Measurements from ENCODE around the gene IMMP2L.

The IMMP2L gene

DNA sequence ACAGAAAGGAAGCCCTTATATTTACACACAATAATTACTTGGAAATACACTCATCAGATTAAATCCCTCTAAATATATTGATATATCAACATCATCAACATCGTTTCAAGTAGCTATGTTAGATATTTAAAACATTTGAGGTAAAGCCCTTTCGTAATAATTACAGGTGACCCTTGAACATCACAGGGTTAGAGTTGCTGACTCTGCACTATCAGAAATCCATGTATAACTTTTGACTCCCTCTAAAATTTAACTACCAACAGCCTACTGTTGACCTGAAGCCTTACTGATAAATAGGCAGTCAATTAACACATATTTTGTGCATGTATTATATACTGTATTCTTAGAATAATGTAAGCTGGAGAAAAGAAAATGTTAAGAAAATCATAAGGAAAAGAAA is 505.9 kb downstream of the IMMP2L start:
- TF ChIP-seq, protein P1, sequence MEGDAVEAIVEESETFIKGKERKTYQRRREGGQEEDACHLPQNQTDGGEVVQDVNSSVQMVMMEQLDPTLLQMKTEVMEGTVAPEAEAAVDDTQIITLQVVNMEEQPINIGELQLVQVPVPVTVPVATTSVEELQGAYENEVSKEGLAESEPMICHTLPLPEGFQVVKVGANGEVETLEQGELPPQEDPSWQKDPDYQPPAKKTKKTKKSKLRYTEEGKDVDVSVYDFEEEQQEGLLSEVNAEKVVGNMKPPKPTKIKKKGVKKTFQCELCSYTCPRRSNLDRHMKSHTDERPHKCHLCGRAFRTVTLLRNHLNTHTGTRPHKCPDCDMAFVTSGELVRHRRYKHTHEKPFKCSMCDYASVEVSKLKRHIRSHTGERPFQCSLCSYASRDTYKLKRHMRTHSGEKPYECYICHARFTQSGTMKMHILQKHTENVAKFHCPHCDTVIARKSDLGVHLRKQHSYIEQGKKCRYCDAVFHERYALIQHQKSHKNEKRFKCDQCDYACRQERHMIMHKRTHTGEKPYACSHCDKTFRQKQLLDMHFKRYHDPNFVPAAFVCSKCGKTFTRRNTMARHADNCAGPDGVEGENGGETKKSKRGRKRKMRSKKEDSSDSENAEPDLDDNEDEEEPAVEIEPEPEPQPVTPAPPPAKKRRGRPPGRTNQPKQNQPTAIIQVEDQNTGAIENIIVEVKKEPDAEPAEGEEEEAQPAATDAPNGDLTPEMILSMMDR (IDR thresholded peaks at IDR 0.05) = no peak

DNA sequence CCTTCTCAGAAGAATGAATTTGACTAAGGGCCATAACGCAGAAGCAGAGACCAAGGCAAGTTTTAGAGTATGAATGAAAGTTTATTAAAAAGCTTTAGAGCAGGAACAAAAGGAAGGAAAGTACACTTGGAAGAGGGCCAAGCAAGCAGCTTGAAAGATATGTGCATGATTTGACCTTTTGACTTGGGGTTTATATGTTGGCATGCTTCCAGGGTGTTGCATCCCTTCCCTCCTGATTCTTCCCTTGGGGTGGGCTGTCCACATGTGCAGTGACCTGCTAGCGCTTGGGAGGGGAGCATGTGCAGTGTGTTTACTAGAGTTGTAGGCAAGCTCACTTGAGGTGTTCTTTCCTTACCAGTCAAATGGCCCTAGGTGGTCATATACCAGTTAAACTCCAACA is 509.3 kb downstream of the IMMP2L start:
- TF ChIP-seq, protein P1 (IDR thresholded peaks at IDR 0.05) = no peak

DNA sequence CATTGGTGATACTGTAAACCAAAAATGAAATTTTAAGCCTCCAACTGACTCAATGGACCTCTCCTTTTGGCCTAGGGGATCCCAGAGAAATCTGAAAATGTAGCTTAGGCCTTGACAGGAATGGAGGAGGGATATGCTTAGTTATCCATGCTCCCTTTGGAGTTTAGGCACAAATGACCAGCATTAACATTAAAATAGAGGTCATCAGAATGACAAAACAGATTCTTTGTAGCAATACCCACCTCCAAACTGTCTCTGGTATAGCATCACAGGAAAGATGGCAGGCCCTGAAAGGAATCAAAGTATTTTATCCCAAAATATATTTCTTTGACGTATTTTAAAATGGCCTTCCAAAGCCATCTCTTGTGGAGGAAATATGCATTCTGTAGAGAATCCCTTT is 510.5 kb downstream of the IMMP2L start:
- TF ChIP-seq, protein P1 (IDR thresholded peaks at IDR 0.05) = no peak

DNA sequence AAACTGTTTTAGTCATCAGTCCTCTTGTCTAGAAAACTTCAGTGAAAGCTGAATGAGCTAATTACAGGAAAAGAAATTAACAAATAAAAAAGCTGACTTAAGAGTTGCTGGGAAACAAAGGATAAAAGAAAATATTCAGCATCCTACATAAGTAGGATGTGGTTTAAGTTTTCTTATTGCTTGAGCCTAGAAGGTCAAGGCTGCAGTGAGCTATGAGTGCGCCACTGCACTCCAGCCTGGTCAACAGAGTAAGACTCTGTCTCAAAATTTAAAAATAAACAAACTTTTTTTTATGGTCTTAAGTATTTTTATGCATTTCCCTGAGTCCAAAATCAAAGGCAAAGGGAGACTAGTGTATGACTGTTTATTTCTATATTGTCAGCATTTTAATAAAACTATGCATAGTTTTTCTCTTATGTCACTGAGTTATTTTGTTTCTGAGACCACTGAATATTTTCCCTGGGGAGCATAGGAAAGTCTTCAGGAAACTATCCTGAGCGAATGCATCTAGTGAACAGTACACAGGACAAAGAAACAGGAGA is 511.3 kb downstream of the IMMP2L start:
- TF ChIP-seq, protein P1 (IDR thresholded peaks at IDR 0.05) = no peak

DNA sequence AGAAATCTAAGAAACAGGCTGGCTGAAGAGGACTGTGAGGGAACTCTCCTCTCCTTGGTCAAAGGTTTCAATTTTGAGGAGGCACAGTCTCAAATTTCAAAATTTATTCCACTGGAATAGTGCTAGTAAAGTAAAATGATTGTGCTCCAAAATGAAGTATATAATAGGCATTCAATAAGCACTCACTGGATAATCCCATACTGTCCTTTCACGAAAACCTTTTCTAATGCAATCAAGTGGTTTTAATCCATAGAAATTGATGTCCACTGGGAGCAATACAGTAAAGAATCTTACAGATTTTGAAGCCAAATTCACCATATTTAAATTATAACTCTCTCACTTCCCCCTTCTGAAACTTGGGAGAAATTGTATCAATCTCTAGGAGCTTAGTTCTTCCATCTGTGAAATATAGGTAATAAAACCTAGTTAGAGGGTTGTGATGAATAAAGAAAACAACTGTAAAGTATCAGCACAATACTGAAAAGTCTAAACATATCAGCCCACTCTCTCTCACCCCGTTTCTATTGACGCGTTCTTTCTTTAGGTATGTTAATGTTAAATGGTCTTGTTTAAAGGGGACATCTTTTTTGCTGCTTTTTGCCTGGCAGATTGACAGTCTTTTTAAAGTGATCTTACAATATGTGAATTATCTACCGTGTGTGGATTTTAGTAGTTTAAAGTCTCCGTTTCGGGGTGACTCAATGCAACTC is 512.2 kb downstream of the IMMP2L start:
- TF ChIP-seq, protein P1 (IDR thresholded peaks at IDR 0.05) = no peak

DNA sequence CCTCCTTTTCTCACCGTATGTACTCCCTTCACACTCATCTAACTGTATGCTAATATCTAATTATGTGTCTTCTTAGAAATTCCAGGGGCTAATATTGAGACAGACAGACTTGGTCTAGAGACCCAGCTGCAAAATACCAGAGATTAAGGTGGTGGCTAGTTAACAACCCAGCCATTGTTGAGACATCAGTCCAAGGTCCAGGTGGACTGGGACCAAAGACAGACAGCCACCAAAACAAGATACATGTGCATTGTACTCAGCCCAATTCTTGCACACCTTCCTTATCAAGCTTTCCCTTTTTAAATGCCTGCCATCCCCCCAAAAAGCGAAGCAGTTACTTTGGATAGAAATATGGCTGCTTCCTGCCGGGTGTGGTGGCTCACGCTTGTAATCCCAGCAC is 514.7 kb downstream of the IMMP2L start:
- TF ChIP-seq, protein P1 (IDR thresholded peaks at IDR 0.05) = no peak

DNA sequence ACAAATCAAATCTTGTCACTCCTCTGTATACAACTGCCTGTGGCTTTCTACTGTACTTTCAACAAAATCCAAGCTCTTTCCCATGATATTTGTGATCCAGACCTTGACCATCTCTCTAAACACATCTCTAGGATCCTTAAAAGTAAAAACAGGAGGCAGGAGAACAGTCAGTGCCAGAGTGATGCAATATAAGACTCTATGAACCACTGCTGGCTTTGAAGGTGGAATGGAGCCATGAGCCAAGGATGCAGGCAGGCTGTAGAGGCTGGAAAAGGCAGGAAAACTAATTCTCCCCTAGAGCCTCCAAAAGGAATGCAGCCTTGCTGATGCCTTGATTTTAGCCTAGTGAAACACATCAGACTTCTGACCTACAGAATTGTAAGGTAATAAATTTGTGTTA is 516.8 kb downstream of the IMMP2L start:
- TF ChIP-seq, protein P1 (IDR thresholded peaks at IDR 0.05) = no peak
